KMS-11 (cell line): ENCODE results near the gene SAMD7.

Source experiments
- H2AFZ ChIP-seq: fragments of 200-600 bp; sonication (generic); 2 replicates; pipeline ENCODE4 v1.6.1; 2016; ENCODE audit warnings: antibody characterized with exemption, mixed run types, low read depth
- H3K27ac ChIP-seq: fragments of 200-600 bp; sonication (generic); 2 replicates; pipeline ENCODE4 v1.6.1; 2016; ENCODE audit warnings: mild to moderate bottlenecking, mixed run types
- H3K27me3 ChIP-seq: fragments of 200-600 bp; sonication (generic); 2 replicates; pipeline ENCODE4 v1.6.1; 2017; ENCODE audit warnings: mild to moderate bottlenecking, low read depth, mixed run types, moderate library complexity; ENCODE audit not compliant: insufficient read depth
- H3K36me3 ChIP-seq: fragments of 200-600 bp; sonication (generic); 2 replicates; pipeline ENCODE4 v1.6.1; 2017; ENCODE audit warnings: mild to moderate bottlenecking, mixed run types; ENCODE audit not compliant: insufficient read depth
- H3K4me1 ChIP-seq: fragments of 200-600 bp; sonication (generic); 2 replicates; pipeline ENCODE4 v1.6.1; 2016; ENCODE audit warnings: mild to moderate bottlenecking, low read depth, mixed run types; ENCODE audit not compliant: poor library complexity, severe bottlenecking
- H3K4me2 ChIP-seq: fragments of 200-600 bp; sonication (generic); 2 replicates; pipeline ENCODE4 v1.7.0; 2016; ENCODE audit warnings: mild to moderate bottlenecking, mixed run types
- H3K4me3 ChIP-seq: fragments of 200-600 bp; sonication (generic); IDR thresholded peaks from 2 replicates; pipeline ENCODE4 v1.6.1; 2017; ENCODE audit warnings: low read depth, low read length, mixed read lengths; ENCODE audit not compliant: insufficient read depth
- H3K79me2 ChIP-seq: fragments of 200-600 bp; sonication (generic); 2 replicates; pipeline ENCODE4 v1.6.1; 2016; ENCODE audit warnings: low read depth, mixed run types; ENCODE audit not compliant: insufficient read depth
- H3K9ac ChIP-seq: fragments of 200-600 bp; sonication (generic); 2 replicates; pipeline ENCODE4 v1.6.1; 2016; ENCODE audit warnings: mild to moderate bottlenecking, mixed run types
- H4K20me1 ChIP-seq: fragments of 200-600 bp; sonication (generic); 2 replicates; pipeline ENCODE4 v1.6.1; 2016; ENCODE audit warnings: mild to moderate bottlenecking, mixed run types; ENCODE audit not compliant: insufficient read depth
- TF ChIP-seq, protein P1 (sequence below): fragments of 200-600 bp; sonication (generic); conservative IDR thresholded peaks from 2 replicates; pipeline ENCODE4 v1.6.1; 2017; ENCODE audit warnings: low read depth, mild to moderate bottlenecking, antibody characterized with exemption, low read length, moderate library complexity, mixed read lengths

Gene SAMD7

DNA sequence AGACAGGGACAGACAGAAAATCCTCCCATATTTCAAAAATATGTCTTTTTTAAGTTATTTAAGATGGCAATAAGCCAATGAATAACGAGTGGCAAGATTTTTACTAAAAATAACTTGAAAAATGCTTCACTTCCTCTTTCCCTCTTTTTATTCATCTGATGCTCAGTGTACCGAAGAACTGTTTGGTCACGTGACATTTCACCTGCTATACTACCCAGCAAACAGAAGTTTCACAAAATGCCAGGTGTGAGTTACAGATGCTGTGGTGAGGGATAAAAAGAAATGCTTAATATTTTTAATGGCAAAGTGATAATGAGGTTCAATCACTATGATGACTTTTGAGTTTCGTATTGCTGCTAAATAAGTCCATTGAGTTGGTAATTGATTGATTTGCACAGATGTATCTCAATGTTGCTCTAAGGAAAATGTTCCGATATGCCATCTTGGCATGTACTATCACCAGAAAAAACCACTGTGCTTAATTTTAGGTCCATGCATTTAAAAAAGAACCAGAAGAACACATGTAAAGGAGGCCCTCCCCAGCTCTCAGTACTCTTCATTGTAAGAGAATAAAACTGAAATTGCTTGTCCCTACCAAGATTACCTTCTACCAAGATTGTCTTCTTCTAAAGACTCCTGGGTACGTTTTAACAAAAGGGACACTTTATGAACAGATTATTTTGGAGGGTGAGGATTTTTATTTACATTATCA is 29.3 kb downstream of the SAMD7 start:
- no peaks in the 10 kb centered on the region for H3K36me3 ChIP-seq
- peaks cover 42% of the 10 kb centered on the region for H3K4me1 ChIP-seq
- no peaks in the 10 kb centered on the region for H3K27me3 ChIP-seq
- H3K79me2 ChIP-seq: no peaks in the 10 kb centered on the region
- TF ChIP-seq, protein P1, sequence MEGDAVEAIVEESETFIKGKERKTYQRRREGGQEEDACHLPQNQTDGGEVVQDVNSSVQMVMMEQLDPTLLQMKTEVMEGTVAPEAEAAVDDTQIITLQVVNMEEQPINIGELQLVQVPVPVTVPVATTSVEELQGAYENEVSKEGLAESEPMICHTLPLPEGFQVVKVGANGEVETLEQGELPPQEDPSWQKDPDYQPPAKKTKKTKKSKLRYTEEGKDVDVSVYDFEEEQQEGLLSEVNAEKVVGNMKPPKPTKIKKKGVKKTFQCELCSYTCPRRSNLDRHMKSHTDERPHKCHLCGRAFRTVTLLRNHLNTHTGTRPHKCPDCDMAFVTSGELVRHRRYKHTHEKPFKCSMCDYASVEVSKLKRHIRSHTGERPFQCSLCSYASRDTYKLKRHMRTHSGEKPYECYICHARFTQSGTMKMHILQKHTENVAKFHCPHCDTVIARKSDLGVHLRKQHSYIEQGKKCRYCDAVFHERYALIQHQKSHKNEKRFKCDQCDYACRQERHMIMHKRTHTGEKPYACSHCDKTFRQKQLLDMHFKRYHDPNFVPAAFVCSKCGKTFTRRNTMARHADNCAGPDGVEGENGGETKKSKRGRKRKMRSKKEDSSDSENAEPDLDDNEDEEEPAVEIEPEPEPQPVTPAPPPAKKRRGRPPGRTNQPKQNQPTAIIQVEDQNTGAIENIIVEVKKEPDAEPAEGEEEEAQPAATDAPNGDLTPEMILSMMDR: no peak
- H4K20me1 ChIP-seq: no peaks in the 10 kb centered on the region
- H2AFZ ChIP-seq: peak overlapping the region; percentile 49
- H3K4me2 ChIP-seq: peak overlapping the region; percentile 59
- H3K4me3 ChIP-seq: peak overlapping the region; percentile 21
- H3K9ac ChIP-seq: no peak overlapping the region
- H3K27ac ChIP-seq: peak overlapping the region; percentile 30; the same call in 1 of the 2 replicates

DNA sequence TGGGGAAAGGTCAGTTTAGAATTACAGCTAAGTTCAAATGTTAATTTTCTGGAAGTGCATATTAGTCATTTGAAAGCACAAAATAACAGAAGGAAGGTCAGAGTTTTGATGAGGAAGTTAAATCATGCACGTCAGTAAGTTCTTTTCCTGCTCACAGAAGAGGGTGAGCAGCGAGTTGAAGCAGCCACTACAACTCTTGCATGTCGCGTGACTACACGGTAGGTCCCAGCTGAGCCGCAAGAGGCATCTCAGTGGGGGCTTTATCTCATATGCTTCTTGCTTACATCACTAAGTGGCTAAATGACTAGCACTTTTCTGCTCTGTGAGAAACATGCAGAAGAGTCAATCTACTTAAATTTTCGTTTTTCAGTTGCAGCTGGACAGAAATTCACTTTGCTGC is 33.9 kb downstream of the SAMD7 start:
- no peaks in the 10 kb centered on the region for H3K79me2 ChIP-seq
- TF ChIP-seq, protein P1: no peak
- no peak overlapping the region for H3K27ac ChIP-seq
- peaks cover 21% of the 10 kb centered on the region for H3K4me1 ChIP-seq
- H3K27me3 ChIP-seq: no peaks in the 10 kb centered on the region
- H3K4me2 ChIP-seq: no peak overlapping the region
- H2AFZ ChIP-seq: 0 out of 2 replicates have a peak overlapping the region, but pooled peaks have one; percentile 12
- H3K9ac ChIP-seq: no peak overlapping the region
- H3K36me3 ChIP-seq: no peaks in the 10 kb centered on the region
- no peaks in the 10 kb centered on the region for H4K20me1 ChIP-seq
- no peak overlapping the region for H3K4me3 ChIP-seq

DNA sequence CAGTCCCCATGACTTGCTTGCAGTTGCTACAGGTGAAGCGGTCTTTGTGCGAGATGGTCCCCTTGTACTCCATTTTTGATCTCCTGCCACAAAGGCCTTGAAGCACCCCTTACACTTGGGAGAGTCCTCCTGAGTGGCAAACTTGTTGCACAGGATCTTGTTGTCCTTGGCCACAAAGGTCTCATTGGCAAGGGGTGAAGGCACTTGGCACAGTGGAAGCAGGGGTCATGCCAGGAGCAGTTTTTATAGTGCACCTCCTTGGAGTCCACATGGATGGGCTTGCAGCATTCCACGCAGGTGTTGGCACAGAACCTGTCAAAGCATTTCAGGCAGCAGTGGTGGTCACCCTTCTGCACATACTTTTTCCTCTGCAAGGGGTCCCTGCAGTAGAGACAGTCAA is 35.0 kb downstream of the SAMD7 start:
- H3K4me1 ChIP-seq: peaks cover 11% of the 10 kb centered on the region
- no peaks in the 10 kb centered on the region for H3K27me3 ChIP-seq
- H4K20me1 ChIP-seq: no peaks in the 10 kb centered on the region
- H3K4me2 ChIP-seq: no peak overlapping the region
- no peak overlapping the region for H3K9ac ChIP-seq
- no peak overlapping the region for H2AFZ ChIP-seq
- H3K4me3 ChIP-seq: no peak overlapping the region
- TF ChIP-seq, protein P1: no peak
- H3K36me3 ChIP-seq: no peaks in the 10 kb centered on the region
- no peaks in the 10 kb centered on the region for H3K79me2 ChIP-seq
- no peak overlapping the region for H3K27ac ChIP-seq

DNA sequence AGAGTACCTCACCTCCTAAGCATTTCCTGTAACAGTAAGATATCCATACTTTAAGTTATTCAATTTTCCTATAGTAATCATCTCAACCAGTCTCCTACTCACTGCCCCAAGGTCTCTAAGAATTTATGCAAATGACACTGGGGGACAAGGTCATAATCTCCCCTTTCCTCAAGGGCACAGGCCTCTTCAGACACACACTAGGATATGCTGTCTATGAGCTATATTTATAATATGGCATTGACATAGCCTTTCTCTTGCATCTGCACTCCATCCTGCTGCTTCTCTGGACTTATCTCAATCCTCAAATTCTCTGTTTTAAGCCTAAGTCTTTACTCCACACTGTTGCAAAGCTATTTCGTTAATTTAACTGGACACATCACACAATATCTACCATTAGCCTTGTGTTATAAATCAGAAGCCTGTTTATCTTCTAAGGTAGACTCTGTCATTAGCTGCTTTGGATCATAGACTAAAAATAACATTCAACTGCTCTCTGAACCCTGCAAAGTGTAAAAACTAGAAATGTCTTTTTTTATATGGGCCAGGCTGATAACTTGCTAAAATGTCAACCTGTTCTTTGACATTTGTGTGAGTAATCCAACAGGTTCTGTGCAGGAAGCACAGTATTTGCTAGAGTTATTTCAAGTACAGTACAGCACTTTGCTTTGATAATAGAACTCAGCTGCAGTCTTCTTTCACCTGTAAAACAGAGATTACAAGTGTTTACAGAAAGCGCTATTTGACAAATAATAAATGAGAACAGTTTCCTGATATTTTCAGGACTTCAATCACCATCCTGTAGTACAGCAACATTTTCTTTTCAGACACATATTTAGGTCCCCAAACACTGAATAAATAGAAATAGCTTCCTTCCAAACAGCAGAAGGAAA is 37.4 kb downstream of the SAMD7 start:
- no peak overlapping the region for H3K4me2 ChIP-seq
- no peak overlapping the region for H3K4me3 ChIP-seq
- no peaks in the 10 kb centered on the region for H4K20me1 ChIP-seq
- no peaks in the 10 kb centered on the region for H3K79me2 ChIP-seq
- H3K27me3 ChIP-seq: no peaks in the 10 kb centered on the region
- TF ChIP-seq, protein P1: no peak
- no peak overlapping the region for H3K27ac ChIP-seq
- no peak overlapping the region for H3K9ac ChIP-seq
- no peak overlapping the region for H2AFZ ChIP-seq
- no peaks in the 10 kb centered on the region for H3K36me3 ChIP-seq
- no peaks in the 10 kb centered on the region for H3K4me1 ChIP-seq
